NCI-H2081 treated with DMSO at 0.1 percent for 48 hours (cell line): ENCODE results near the gene NFKBIA.
"Not testable (repeated sequence)": the region's sequence is repeated elsewhere in the genome, so short reads cannot be mapped to it uniquely, and the experiment has no call there.

ENCODE experiments used
- DNase-seq: peaks from one replicate; lab custom pipeline; 2025; lab: John Stamatoyannopoulos, UW

Gene NFKBIA

DNA sequence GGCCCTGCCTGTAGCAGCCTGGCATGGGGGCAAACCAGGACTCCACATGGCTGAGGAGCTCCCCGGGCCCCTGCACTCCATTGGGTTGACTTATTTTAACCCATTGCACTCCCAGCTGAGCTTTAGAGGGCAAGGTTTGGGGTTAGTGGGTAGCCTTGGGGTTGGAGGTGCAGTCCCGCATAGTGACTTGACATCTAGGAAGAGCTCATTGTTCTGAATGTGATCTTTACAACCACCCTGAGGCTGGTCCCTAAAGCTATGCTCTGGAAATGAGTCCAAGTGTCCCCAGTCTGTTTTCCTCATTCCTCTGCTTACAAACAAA, 36.4 kb downstream of the NFKBIA start:
- no peak for DNase-seq

- no peak for DNase-seq
These were observed 37.5 kb downstream of the NFKBIA start for GRCh38 chr14:35367056-35367372.

DNA sequence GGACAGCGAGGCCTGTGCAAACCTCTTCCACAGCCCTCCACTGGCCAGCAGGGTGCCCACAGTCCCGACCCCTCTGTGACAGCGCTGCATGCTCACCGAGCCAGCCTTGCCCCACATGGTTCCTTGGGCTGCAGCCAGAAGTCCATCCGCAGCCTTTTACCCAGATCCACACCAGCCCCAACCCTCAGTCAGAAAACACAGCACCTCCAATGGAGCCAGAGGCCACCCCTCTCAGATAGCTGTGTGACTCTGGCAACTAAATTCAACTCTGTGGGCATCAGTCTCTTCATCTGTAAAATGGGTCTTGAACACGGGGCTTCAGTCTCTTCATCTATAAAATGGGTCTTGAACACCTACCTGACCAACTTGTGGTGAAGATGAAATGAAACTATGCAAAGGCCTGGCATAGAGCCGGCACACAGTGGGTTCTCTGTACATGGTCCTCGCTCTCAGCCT, 38.0 kb downstream of the NFKBIA start:
- no peak for DNase-seq

- DNase-seq: no peak
These were observed 38.5 kb downstream of the NFKBIA start for GRCh38 chr14:35366056-35366451.

DNA sequence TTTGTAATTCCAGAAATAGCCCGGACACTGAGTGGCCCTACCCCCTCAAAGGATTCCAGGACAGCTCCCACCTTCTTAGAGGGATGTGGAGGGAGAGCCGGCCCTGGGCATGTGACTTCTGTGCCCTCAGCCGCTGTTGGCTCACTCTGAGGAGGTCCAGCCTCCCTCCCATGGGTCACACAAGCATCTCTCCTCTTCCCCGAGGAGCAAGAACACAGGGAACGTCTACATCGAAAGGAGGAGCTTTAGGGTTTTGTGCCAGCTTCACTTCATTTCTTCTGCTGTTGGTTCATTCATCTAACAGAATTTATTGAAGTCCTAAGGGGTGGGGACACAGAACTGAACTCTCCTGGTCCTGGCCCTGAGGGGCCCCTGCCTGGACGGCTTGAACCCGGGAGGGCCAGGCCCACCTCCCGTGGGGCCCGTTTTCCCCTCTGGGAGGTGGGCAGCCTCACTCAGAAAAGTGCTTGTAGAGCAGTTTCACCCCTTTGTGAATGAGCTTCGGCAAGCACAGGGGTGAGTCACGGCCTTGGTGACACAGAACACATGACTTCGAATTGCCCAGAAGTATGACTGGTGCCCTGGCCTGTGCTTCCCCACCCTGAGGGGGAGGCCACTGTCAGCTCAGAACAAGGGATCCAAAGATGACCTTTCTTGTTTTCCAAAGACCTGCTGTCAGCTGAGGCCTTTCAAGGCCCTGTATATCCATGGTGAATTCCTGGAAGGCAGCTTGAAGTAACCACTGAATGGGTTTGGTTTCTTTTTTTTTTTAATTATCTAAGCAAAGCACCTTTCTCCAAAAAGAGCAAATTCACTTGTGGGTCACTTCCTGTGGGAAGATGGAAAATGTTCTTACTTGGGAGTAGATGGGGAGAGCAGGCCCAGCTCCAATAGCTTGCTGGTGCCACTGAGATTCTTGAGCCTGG, 39.2 kb downstream of the NFKBIA start:
- DNase-seq: no peak

DNA sequence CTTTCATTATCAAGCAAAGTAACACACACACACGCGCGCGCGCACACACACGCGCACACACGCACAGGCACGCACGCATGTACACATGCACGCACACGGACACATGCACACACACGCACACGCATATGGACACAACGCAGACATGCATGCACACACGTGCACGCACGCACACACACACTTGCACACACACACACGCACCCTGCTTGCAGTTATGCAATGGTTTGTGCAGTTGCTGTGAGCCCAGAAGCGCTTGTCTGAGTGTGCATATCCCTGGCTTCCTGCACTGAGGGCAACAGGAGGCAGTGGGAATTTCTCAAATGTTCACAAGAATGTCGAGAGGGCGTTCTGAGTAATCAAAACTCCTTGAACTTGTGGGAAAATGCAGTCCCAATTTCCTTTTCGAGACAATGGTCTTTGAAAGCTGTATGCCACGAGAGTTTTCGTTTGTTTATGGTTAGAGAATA, 41.6 kb downstream of the NFKBIA start:
- no peak for DNase-seq

DNA sequence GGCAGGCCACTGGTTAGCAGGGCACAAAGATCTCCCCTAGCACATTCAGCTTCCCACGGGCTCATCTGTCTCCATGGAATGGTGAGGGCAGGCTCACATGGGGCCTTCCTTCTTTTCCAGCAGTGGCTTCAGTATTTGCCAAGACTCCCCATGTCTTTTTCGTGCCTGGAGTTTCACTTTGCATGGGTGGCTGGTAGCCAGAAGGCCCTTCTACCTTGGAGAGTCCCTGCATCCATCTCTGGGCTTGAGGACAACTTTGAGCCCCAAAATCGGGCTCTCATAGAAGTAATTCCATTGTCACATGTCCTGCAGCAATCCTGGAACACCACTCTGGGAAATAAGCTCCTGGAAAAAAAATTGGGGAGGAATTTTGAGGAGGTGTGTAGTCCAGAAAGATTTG, 42.1 kb downstream of the NFKBIA start:
- no peak for DNase-seq

DNA sequence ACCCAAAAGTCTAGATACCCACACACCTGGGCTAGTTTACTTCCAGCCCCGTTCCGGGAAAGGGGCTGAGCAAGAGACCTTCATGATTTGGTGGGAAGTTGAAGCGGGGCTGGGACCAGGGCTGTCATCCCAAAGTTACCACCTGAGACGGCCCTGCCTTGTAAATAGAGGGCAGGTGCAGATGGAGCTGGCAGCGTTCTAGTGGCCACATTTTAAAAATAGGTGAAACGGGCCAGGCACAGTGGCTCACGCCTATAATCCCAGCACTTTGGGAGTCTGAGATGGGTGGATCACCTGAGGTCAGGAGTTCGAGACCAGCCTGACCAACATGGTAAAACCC, 43.4 kb downstream of the NFKBIA start:
- DNase-seq: no peak

DNA sequence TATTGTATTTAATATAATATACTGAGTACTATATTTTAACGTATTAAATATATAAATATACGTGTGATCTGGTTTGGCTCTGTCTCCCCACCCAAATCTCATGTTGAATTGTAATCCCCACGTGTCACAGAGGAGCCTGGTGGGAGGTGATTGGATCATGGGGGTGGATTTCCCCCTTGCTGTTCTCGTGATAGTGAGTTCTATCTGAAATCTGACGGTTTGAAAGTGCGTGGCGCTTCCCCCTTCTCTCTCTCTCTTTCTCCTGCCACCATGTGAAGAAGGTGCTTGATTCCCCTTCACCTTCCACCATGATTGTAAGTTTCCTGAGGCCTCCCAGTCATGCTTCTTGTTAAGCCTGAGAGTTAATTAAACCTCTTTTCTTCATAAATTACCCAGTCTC, 44.9 kb downstream of the NFKBIA start:
- not testable (repeated sequence) for DNase-seq

- no peak for DNase-seq
These were observed 48.3 kb downstream of the NFKBIA start for GRCh38 chr14:35355981-35356841.

GRCh38 chr14:35355235-35355634, 49.3 kb downstream of the NFKBIA start:
- not testable (repeated sequence) for DNase-seq

GRCh38 chr14:35353409-35354172, 51.0 kb downstream of the NFKBIA start:
- no peak for DNase-seq

DNA sequence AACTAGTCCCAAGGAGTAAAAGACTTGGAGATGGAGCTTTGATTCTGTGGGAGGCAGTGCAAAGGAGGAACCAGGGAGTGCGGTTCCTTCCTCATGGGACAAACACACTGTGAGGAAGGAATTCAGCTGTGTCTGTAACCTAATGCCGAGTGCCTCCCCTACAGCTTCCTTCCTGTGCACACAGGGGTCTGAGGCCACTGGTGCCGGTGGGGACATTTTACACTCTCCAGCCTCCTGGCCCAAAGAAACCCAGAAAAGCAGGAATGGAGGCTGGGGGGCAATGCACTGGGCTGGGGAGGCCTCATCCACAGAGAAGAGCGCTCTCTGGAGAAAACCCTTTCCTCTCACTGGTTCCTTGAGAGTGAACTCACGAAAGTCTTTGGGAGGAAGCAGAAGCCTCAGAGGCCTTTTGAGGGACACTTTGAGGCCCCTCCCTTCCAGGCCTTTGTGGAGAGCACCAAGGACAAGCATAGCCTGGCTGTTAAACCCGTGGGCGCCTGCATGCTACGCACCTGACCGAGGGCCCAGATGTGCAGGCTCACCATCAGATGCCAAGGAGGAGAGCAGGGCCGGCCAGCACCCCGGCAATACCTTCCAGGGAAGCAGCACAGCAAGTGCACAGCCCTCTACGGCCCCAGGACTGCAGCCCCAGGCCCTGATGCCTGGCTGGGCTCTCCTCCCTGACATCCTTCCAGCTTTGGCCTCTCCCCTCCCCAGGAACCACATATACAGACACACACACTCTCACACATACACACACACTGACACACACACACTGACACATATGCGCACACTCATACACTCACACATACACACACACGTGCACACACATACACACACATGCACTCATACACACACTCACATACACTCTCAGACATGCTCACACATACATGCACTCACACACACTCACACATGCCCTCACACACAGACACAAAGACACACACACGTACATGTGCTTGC, 52.0 kb downstream of the NFKBIA start:
- DNase-seq: no peak

GRCh38 chr14:35351897-35352273, 52.7 kb downstream of the NFKBIA start:
- no peak for DNase-seq
